IPS-11a (cell line): ENCODE data around the gene DENR.
"Not testable (repeated sequence)": the region's sequence is repeated elsewhere in the genome, so short reads cannot be mapped to it uniquely, and the experiment has no call there.

Experiments
- H3K4me3 ChIP-seq: one replicate; pipeline ENCODE4 v1.5.1; 2013; ENCODE audit warnings: low read depth, low read length, control low read depth

The DENR gene

DNA sequence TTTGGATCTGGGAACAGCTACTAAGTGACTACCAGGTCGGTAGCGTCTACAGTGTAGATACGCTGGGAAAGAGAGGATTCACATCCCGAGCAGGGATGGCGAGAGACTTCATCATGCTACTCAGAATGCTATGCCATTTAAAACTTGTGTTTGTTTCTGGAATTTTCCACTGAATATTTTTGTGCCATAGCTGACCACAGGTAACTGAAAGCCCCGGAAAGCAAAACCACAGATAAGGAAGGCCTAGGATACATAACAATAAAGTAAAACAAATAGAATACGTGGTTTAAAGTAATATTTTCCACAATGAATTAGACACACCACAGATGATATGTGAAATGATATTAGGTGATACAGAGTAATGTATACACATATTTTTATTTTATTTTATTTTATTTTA lies 14.1 kb upstream of the DENR start:
- H3K4me3 ChIP-seq = no peak overlapping the region

DNA sequence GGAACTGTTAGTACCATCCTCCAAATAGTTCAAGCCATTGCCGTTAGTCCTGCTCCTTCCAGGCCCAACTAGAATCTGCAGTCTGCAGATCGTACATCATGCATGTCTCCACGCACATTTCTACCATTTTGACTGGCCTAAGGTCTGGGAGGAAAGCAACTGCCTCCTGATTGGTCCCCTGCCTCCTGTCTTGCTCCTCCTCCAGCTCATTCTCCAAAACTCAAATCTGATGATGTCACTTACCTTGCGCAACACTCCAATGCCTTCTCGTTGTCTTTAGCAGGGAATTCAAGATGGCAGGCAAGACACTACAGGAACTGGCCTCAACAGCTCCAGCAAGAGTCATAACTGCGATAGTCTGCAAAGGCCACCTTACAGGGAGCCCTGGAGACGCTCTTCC lies 12.3 kb upstream of the DENR start:
- no peak overlapping the region for H3K4me3 ChIP-seq

DNA sequence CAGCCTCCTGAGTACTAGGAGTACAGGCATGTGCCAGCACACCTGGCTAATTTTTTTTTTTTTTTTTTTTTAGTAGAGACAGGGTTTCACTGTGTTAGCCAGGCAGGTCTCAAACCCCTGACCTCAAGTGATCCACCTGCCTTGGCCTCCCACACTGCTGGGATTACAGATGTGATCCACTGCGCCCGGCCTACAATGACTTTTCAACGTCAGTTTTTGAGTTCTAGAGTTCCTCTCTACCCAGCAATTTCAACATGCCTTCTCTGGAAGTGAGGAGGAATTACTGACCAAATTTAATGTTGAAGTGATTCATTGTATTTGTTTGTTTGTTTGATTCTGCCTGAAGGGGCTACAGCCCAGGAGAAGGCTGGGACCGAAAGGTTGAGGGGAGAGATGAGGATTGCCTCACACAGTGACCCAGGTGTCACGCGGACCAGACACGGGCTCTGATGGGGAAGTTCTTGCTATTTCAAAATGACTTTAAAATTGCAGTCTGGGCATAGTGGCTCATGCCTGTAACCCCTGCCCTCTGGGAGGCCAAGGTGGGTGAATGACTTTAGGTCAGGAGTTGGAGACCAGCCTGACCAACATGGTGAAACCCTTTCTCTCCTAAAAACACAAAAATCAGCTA lies 8.6 kb upstream of the DENR start:
- no peak overlapping the region for H3K4me3 ChIP-seq

DNA sequence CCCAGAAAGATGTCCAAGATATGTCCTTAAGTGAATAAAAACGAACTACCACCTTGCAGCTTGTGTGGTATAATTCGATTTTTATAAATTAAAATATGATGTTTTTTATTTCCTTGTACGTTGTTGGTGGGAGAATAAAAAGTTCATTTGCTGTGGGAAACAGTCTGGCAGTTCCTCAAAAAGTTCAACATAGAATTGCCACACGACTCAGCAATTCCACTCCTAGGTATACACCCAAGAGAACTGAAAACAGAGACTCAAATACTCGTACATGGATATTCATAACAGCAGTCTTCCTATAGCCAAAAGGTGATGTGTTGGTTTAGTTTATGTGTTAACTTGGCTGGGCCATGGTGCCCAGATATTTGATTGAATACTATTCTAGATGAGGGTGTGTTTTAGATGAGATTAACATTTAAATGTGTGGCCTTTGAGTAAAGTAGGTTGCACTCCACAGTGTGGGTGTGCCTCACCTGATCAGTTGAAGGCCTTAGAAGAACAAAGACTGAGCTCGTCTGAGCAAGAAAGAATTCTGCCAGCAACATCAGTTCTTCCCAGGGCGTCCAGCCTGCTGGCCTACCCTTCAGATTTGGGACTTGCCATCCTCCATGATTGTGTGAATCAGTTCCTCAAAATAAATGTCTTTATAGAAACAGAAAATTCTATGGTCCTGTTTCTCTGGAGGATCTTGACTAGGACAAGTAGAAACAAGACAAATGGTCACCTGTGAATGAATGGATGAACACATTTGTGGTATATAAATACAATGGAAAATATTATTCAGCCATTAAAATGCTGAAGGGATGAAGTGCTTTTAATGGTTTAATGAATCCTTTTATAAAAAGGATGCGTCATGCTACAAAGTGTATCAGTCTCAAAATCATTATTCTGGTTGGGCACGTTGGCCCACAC lies 5.1 kb upstream of the DENR start:
- no peak overlapping the region for H3K4me3 ChIP-seq

DNA sequence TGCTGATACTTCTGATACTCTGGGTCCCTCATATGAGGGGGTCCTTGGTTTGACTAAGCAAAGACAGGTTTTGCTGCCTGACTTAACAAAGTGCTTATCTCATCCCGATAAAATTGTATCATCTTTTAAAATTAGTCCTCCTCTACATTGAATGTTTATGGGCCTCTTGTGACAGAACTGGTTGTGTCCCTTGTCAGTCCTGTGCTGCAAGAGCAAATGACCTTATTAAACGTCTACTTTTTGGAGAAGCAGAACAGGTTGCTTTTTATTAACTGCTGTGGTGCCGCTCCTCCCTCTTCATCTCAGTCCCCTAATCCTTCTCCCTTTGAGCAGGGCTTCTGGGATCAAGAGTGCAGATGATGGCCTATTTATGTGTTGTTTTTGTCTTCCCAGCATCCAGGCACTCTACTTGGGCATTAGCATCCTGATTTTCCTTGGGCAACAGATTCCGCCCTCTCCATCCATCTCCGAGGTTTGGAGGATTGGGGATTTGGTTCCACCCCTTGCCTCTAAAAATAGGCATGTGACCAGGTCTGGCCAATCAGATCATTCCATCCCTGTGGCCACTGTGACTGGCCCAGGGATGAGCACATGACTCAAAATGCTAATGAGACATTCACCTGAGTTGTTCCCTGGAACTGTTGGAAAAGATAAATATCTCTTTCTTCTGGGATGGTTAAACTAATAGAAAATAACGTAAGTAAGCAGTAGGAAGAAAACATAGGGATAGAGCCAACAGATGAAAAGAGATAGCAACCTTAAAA lies 2.9 kb upstream of the DENR start:
- H3K4me3 ChIP-seq = no peak overlapping the region

DNA sequence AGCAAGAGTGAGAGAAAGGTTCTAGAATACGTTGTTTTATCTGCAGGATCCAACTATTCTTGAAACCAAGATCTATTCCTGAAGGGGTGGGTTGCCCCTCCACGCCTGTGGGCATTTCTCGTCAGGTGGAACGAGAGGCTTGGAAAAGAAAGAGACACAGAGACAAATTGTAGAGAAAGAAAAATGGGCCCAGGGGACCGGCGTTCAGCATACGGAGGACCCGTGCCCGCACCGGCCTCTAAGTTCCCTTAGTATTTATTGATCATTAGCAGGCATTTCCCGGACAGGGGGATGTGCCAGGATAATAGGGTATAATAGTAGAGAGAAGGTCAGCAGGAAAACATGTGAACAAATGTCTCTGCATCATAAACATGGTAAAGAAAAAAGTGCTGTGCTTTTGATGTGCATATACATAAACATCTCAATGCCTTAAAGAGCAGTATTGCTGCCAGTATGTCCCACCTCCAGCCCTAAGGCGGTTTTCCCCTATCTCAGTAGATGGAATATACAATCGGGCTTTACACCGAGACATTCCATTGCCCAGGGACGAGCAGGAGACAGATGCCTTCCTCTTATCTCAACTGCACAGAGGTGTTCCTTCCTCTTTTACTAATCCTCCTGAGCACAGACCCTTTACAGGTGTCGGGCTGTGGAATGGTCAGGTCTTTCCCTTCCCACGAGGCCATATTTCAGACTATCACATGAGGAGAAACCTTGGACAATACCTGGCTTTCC lies 1.7 kb upstream of the DENR start:
- H3K4me3 ChIP-seq = not testable (repeated sequence)

DNA sequence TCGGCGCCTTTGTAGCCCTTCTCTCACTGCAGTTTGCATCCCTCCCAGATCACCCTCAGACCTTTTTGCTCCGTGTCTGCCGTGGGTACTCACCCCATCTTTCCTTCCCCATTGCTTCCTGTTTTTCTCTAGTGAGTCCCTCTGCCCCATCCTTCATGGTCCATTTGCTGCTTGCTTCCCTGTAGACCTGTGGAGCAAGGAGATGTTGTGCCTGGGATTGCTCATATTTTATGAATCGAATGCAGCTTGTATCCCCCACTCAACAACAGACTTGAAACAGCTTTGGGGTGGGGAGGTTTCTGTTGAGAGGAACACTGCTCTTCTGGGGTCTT lies 661 bp downstream of the DENR start:
- peak overlapping the region; percentile 80 for H3K4me3 ChIP-seq

DNA sequence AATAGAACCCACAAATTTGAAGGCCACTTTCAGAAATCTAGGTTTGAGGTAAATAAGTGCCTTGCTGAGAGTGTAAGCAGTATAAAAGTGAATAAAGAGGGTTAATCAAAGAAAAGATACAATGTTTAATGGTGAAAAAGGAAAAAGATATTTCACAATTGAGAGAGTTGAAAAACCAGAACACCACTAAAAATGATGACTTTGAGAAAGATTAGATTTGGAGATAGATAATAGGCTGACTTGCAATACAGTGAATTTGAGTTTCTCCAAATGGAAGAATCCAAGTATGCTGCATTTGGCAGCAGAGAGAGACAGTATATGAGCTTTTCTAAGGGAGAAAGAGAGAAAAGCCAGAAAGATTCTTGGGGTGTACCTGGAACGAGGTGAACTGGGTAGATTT lies 2.2 kb downstream of the DENR start:
- H3K4me3 ChIP-seq = no peak overlapping the region

DNA sequence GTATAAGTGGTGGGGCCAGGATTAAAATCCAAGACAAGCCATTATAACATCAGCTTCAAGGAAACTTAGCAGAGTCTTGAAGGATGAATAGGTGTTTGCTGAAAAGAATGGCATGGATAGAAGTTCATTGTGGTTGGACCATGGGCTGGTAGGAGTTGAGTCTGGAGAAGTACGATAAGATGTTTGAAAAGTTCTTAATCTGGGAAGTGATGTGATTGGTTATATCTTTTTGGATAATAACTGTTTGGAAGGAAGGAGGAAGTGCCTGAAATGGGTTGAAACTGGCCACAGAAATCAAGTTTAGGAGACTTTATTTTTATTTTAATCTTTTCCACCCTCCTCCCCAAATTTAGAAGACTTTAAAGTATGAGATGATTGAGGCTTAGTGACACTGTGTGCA lies 4.9 kb downstream of the DENR start:
- no peak overlapping the region for H3K4me3 ChIP-seq

DNA sequence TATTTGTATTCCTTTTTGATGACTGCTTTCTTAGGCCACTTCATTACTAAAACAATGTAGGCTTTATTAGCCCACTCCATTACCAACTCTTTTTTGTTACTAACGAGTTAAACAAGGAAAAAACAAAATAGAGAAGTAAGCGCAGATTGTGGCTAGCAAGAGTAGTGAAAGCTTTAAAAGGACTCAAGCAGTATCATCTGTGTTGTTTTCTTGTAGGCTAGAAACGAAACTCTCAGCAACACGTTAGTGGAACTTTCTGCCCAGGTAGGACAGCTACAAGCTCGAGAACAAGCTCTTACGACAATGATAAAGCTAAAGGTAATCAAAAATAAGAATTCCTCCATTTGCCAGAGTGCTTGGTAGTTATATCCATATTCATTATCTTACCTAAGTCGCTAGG lies 32.9 kb downstream of the DENR start:
- H3K4me3 ChIP-seq = no peak overlapping the region

DNA sequence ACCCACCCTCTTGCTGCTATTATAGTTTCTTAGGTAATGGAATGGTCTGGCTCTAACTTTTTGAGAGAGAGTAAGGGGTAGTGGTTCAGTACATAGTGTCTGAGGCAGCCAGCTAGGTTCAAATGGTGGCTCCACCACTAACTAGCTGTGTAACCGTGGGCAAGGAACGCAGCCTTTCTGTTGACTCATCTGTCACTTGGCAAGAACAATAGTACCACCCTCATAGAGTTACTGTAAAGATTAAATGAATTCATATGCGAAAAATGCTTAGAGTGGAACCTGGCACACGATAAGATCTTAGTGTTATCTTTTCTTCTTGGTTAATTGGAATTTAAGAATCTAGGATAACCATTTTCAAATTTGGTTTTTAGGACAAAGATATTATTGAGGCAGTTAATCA lies 35.8 kb downstream of the DENR start:
- H3K4me3 ChIP-seq = no peak overlapping the region

DNA sequence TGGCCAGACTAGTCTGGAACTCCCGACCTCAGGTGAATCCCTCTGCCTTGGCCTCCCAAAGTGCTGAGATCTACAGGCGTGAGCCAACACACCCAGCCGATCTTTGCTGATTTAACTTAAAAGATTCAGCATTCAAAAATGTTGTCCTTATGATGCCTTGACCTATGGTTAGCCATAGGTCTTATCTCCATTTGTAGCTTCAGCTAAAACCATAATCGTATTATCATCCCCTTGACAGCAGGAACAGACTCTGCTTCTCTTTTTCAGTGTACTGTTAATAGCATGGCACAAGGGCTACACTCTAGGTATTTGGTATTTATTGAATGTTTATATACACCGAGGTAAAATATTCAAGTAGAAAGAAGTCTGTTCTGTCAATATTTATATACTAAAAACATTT lies 37.0 kb downstream of the DENR start:
- H3K4me3 ChIP-seq = no peak overlapping the region

DNA sequence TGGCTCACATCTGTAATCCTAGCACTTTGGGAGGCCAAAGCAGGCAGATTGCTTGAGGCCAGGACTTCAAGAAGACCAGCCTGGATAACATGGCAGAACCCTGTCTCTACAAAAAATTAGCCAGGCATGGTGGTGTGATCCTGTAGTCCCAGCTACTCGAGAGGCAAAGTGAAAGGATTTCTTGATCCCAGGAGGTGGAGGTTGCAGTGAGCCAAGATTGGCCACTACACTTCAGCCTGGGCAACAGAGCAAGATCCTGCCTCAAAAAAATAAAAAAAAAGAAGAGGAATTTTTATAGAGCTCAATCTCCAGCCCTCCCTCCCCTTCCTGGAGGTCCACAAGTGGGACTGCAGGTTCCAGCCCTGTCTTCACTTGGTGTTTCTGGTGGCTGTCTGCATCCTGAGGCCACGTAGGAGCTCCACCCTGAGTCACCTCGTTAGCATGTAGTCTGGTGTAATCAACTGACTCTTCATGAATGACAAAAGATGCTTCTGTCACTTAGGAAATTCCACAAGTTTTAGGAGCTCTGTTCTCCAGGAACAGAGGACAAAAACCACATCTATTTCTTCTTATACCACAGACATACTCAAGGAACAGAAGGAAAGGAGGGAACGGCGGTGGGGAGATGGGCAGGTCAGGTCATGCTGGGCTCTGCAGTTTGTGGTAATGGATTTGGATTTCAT lies 37.9 kb downstream of the DENR start:
- no peak overlapping the region for H3K4me3 ChIP-seq

DNA sequence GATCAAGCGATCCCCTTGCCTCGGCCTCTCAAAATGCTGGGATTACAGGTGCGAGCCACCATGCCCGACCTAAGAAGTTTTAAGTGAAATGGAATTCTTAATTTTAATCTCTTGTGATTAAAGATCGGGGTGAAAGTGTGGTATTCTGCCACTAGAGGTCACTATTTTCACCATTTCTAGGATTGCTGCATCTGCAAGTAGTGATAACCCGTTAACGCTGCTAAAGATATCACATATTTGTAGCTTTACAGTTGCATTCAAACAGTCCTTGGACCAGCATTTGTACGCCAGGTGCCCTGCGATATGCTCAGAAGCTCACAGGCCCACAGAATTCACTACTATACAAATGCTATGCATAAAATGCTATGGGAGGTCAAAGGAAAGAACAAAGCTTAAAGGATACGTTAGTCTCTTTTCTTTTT lies 41.1 kb downstream of the DENR start:
- no peak overlapping the region for H3K4me3 ChIP-seq

DNA sequence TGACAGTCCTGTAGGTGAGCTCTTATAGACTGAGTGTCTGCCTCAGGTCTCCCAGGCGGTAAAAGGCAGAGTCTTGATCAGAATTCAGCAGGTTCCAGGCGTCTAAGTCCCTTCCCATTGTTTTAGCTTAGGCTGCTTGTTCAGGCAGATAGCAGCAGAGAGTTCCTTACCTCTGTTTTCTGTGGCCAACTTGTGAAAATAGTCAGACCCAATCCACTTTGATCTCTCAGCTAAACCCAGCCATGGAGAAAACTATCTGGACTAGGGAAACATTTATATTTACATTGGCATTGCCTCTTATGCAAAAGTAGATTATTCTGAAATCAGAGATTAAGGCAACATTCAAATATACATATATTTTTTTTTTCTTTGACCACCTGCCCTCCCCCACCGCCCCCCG lies 43.2 kb downstream of the DENR start:
- no peak overlapping the region for H3K4me3 ChIP-seq

DNA sequence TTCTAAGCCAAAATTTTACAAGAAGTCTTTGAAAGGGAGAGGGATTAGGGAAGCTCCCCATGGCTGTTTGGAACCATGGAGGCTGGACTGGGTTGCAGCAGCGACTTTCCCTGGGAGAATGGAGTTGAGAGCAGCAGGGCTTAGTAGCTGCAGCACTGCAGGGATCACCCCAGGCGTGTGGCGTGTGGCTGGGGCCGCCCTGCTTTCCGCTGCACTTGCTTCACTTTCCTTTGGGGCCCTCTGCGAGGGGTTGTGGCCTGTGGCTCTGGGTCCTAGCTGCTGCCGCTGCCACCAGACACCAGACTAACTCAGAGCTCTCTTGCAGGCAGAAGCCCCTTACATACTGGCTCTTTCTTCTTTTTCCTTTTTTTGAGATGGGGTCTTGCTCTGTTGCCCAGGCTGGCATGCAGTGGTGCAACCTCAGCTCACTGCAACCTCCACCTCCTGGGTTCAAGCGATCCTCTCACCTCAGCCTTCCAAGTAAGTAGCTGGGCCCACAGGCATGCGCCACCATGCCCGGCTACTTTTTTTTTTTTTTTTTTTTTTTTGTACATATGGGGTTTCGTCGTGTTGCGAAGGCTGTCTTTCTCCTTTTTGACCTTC lies 47.1 kb downstream of the DENR start:
- H3K4me3 ChIP-seq = no peak overlapping the region

DNA sequence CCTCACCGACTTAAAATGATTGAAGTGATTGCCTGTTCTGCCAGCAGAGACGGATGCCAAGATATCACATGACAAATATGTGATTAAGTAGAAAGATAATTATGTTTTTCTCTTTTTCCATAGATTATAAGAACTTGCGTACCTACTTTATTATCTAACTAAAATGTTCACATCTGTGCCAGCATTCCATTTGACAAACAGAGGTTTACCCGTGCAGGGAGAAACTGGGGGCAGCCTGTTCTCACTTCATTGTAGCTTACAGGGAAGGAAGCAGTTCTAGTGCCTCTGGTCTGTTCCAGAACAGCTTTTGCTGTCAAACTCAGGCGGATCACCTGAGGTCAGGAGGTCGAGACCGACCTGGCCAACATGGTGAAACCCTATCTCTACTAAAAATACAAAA lies 51.3 kb downstream of the DENR start:
- no peak overlapping the region for H3K4me3 ChIP-seq

DNA sequence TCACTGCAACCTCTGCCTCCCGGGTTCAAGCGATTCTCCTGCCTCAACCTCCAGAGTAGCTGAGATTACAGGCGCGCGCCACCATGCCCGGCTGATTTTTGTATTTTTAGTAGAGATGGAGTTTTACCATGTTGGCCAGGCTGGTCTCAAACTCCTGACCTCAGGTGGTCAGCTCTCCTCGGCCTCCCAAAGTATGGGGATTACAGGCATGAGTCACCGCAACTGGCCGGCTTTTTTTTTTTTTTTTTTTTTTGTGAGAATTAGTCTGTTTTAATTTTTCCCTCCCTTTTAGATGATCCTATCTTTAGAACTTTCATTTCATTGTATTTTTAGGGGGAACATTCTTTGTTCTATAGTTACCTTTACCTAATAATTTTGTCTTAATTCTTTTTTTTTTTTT lies 52.3 kb downstream of the DENR start:
- H3K4me3 ChIP-seq = not testable (repeated sequence)

DNA sequence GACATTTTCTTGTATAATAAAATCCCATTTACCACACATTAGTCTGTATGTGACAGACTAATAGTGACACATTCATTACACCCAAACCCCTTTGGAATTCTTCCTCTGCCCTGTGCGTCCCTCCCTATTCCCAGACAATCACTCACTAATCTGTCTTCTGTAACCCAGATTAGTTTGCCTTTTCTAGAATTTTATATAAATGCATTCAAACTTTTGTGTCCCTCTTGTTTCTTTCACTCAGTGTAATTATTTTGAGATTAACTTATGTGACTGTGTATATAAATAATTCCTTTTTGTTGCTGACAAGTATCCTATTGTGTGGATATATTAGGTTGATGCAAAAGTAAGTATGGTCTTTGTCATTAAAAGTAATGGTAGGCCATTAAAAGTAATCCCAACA lies 55.0 kb downstream of the DENR start:
- H3K4me3 ChIP-seq = no peak overlapping the region

DNA sequence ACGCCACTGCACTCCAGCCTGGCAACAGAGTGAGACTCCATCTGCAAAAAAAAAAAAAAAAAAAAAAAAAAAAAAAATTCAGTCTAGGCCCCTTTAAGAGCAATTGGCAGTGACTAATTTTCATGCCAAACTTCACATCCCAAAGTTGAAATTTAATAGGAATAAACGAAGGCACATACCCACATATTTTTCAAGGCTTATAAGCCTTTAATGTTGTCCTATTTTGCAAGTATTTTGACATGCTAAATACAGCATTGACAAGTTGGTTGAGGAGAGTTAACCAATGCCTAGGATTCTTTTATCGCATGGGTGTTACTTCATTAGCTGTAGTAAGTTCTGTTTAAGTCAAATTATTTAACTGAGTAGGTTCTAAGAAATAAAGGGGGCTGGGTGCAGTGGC lies 59.2 kb downstream of the DENR start:
- no peak overlapping the region for H3K4me3 ChIP-seq
